K562 (cell line): Measurements from ENCODE around the gene C1orf167. TPM values are rescaled to one million over a fixed set of nuclear protein-coding genes. Genes with fewer than 3 reads are reported as not detected.

Experiments used
- ATF1 ChIP-seq, 2 experiments: fragments of 450-650 bp in 1 of 2; IDR thresholded peaks; 2 replicates each; pipeline ENCODE4 v1.6.1; 2016; ENCODE audit warnings: missing compliant biosample characterization in 1 of 2, missing genetic modification characterization in 1 of 2
- CEBPB ChIP-seq: fragments of 450-650 bp; IDR thresholded peaks from 2 replicates; pipeline ENCODE4 v1.6.1; 2016; ENCODE audit warnings: missing genetic modification characterization, missing compliant biosample characterization
- ETS2 ChIP-seq: IDR thresholded peaks from 2 replicates; pipeline ENCODE4 v1.6.1; 2016; ENCODE audit warnings: borderline replicate concordance, missing genetic modification characterization, mild to moderate bottlenecking, moderate library complexity, missing compliant biosample characterization; ENCODE audit not compliant: poor library complexity, severe bottlenecking
- FIP1L1 ChIP-seq: fragments of 200-400 bp; formaldehyde crosslinking; IDR thresholded peaks from 2 replicates; pipeline ENCODE4 v1.6.1; 2018; ENCODE audit warnings: mild to moderate bottlenecking, low read depth, low read length; ENCODE audit not compliant: poor library complexity, severe bottlenecking
- KDM2B ChIP-seq: fragments of 250-450 bp; sonication (Bioruptor Pico); IDR thresholded peaks from 2 replicates; pipeline ENCODE4 v1.8.0; 2021; ENCODE audit warnings: mild to moderate bottlenecking, moderate library complexity
- NELFE ChIP-seq: IDR thresholded peaks from 2 replicates; pipeline ENCODE4 v1.6.1; 2011; ENCODE audit warnings: mild to moderate bottlenecking; ENCODE audit not compliant: insufficient read depth, insufficient read length
- PRPF4 ChIP-seq: fragments of 200-400 bp; formaldehyde crosslinking; IDR thresholded peaks from one replicate; pipeline ENCODE4 v1.6.1; 2017; ENCODE audit warnings: low read length, low read depth, mild to moderate bottlenecking; ENCODE audit not compliant: insufficient read depth, poor library complexity, severe bottlenecking
- RHOXF2B ChIP-seq: fragments of 250-450 bp; sonication (Bioruptor Pico); conservative IDR thresholded peaks from 2 replicates; pipeline ENCODE4 v1.5.1; 2021
- SOX6 ChIP-seq: fragments of 450-650 bp; IDR thresholded peaks from 2 replicates; pipeline ENCODE4 v1.6.1; 2014; ENCODE audit warnings: mild to moderate bottlenecking
- STAT5A ChIP-seq: IDR thresholded peaks from 2 replicates; pipeline ENCODE4 v1.6.1; 2012; ENCODE audit warnings: low read length, inconsistent platforms, borderline replicate concordance
- TAF9B ChIP-seq: fragments of 450-650 bp; IDR thresholded peaks from 2 replicates; pipeline ENCODE4 v1.6.1; 2018; ENCODE audit warnings: mild to moderate bottlenecking; ENCODE audit not compliant: partially characterized antibody
- TBP ChIP-seq: optimal IDR thresholded peaks from 2 replicates; pipeline ENCODE3; 2011; ENCODE audit warnings: low read depth, low read length, improper control_type of control experiment
- ZBTB7A ChIP-seq: IDR thresholded peaks from 2 replicates; pipeline ENCODE4 v1.6.1; 2011; ENCODE audit warnings: low read depth, mild to moderate bottlenecking, low read length, moderate library complexity, borderline replicate concordance; ENCODE audit not compliant: control insufficient read depth
- ZKSCAN8 ChIP-seq: fragments of 200-800 bp; sonication (Bioruptor generic); IDR thresholded peaks from 2 replicates; pipeline ENCODE4 v1.6.1; 2016; ENCODE audit warnings: missing genetic modification characterization, missing compliant biosample characterization
- ZNF143 ChIP-seq: sonication (generic); formaldehyde crosslinking; IDR thresholded peaks from 2 replicates; pipeline ENCODE4 v1.9.0; 2022; ENCODE audit warnings: mild to moderate bottlenecking, missing genetic modification reagents
- ZNF175 ChIP-seq: fragments of 200-800 bp; sonication (Bioruptor generic); IDR thresholded peaks from 2 replicates; pipeline ENCODE4 v1.6.1; 2016; ENCODE audit warnings: low read depth, mild to moderate bottlenecking, missing genetic modification characterization, missing compliant biosample characterization
- ZNF263 ChIP-seq: sonication (generic); formaldehyde crosslinking; IDR thresholded peaks from 2 replicates; pipeline ENCODE4 v1.8.0; 2022; ENCODE audit warnings: mild to moderate bottlenecking, missing genetic modification reagents, borderline replicate concordance
- polyA plus RNA-seq, 8 experiments: library from polyadenylated mRNA; depleted of rRNA in 4 of 8; stranded (reverse) in 5 of 8; unstranded in 3 of 8; fragments of >200 nt; fragmentation: Nextera tagmentation in 2 of 8; fragmentation: Illumina TruSeq in 1 of 8; extraction: Ambion mirVana in 2 of 8; extraction: Trizol in 1 of 8; gene quantifications; 2 replicates each; pipeline versions ENCODE4 v1.2.1 to v1.2.3, GENCODE V29; 2011 to 2014; ENCODE audit warnings: inconsistent platforms in 1 of 8, missing spikeins in 1 of 8
- total RNA-seq, 7 experiments: library from RNA; depleted of rRNA in 6 of 7; stranded (reverse); fragments of >200 nt in 6 of 7; fragmentation: Illumina TruSeq in 2 of 7; extraction: Trizol in 2 of 7; gene quantifications; 2 replicates each; pipeline versions ENCODE4 v1.2.1 to v1.2.3, GENCODE V29; 2011 to 2021; ENCODE audit warnings: low replicate concordance in 1 of 7
- TF ChIP-seq, protein P1 (sequence below): fragments of 250-450 bp; sonication (Bioruptor Pico); IDR thresholded peaks from 2 replicates; pipeline ENCODE4 v1.8.0; 2021; ENCODE audit warnings: mild to moderate bottlenecking, moderate library complexity
- TF ChIP-seq, protein P2 (sequence below): sonication (generic); formaldehyde crosslinking; IDR thresholded peaks from 2 replicates; pipeline ENCODE4 v1.8.1; 2023; ENCODE audit warnings: mild to moderate bottlenecking, missing genetic modification reagents
- TF ChIP-seq, protein P3 (sequence below): sonication (generic); formaldehyde crosslinking; IDR thresholded peaks from 2 replicates; pipeline ENCODE4 v1.8.0; 2023; ENCODE audit warnings: mild to moderate bottlenecking, missing genetic modification reagents
- TF ChIP-seq, protein P4 (sequence below), 2 experiments: fragments of 250-450 bp in 1 of 2; fragments of 450-650 bp in 1 of 2; sonication (Bioruptor Pico) in 1 of 2; IDR thresholded peaks; 2 replicates each; pipeline versions ENCODE4 v1.6.1 to v1.8.0; 2016 to 2021; ENCODE audit warnings: mild to moderate bottlenecking in 2 of 2, moderate library complexity in 2 of 2, missing compliant biosample characterization in 1 of 2, missing genetic modification characterization in 1 of 2

Gene C1orf167
- total and polyA plus RNA-seq, 9 of the 15 experiments (the other 6 are each of a cell fraction or from before 2014, with no cell fraction given), result 0.22 to 0.86 (median 0.31) TPM; not detected in 2

DNA sequence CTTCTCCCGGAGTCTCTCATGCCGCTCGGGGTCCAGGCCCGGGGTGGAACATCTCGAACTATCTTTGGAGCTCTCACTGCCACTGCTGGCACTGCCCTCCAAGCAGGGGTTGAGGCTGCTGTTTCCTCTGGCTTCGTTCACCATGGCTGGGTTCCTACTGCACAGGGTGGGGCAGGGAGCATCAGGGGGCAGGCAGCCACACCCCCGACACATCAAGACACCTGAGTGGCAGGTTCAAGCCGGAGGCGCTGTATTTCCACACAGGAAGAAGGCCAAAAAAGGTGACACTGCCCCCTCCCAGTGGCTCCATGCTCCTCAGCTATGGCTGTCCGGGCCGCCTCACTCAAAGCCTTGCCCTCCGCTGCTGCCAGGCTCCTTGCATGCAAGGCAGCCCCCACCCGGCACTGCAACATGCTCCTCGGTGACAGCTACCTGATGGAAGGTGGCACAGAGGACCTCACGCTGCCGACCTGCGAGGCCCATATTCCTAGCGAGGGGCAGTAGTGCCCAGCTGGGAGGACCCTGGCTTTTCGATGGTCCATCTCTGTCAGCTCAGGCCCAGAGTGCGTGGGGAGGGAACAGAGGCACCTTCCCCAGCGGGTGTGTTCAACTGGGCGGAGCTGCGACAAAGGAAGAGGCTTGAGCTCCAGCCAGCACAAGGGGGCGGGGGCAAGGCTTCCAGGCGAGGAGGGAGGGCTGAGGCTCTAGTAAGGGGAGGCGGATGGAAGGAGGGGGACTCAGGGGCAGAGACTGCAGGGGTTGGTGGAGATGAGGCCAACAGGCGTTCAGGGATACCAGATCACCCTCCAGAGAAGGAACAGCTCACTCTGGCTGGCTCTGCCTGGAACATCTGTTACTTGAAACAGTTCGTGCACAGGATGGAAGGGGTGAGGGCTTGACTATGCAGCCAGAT, 41.2 kb downstream of the C1orf167 start (continued):
- TF ChIP-seq TBP (peak; percentile 88), KDM2B (CRISPR knock-in tag) (no peak), ZBTB7A (peak; percentile 76), RHOXF2B (CRISPR knock-in tag) (0 out of 2 replicates have a peak, but pooled peaks have one; percentile 37), FIP1L1 (peak; percentile 51), TAF9B (no peak), CEBPB (tag) (no peak), NELFE (no peak), ATF1 (CRISPR knock-in tag; IDR thresholded peaks at IDR 0.05) (no peak), ATF1 (tag; IDR thresholded peaks at IDR 0.05) (peak; percentile 29), SOX6 (peak; percentile 51), ZNF143 (CRISPR knock-in tag) (peak; percentile 52; the same call in 1 of the 2 replicates), ZNF175 (CRISPR knock-in tag) (no peak; the same call in 1 of the 2 replicates), PRPF4 (no peak), STAT5A (0 out of 2 replicates have a peak, but pooled peaks have one; percentile 15), ETS2 (tag) (no peak), ZKSCAN8 (no peak), ZNF263 (CRISPR knock-in tag) (0 out of 2 replicates have a peak, but pooled peaks have one; percentile 22)
- TF ChIP-seq, protein P1, sequence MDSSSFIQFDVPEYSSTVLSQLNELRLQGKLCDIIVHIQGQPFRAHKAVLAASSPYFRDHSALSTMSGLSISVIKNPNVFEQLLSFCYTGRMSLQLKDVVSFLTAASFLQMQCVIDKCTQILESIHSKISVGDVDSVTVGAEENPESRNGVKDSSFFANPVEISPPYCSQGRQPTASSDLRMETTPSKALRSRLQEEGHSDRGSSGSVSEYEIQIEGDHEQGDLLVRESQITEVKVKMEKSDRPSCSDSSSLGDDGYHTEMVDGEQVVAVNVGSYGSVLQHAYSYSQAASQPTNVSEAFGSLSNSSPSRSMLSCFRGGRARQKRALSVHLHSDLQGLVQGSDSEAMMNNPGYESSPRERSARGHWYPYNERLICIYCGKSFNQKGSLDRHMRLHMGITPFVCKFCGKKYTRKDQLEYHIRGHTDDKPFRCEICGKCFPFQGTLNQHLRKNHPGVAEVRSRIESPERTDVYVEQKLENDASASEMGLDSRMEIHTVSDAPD (CRISPR knock-in tag), result no peak
- TF ChIP-seq, protein P2, sequence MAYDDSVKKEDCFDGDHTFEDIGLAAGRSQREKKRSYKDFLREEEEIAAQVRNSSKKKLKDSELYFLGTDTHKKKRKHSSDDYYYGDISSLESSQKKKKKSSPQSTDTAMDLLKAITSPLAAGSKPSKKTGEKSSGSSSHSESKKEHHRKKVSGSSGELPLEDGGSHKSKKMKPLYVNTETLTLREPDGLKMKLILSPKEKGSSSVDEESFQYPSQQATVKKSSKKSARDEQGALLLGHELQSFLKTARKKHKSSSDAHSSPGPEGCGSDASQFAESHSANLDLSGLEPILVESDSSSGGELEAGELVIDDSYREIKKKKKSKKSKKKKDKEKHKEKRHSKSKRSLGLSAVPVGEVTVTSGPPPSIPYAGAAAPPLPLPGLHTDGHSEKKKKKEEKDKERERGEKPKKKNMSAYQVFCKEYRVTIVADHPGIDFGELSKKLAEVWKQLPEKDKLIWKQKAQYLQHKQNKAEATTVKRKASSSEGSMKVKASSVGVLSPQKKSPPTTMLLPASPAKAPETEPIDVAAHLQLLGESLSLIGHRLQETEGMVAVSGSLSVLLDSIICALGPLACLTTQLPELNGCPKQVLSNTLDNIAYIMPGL (CRISPR knock-in tag), result peak; percentile 7; the same call in 1 of the 2 replicates
- TF ChIP-seq, protein P3, sequence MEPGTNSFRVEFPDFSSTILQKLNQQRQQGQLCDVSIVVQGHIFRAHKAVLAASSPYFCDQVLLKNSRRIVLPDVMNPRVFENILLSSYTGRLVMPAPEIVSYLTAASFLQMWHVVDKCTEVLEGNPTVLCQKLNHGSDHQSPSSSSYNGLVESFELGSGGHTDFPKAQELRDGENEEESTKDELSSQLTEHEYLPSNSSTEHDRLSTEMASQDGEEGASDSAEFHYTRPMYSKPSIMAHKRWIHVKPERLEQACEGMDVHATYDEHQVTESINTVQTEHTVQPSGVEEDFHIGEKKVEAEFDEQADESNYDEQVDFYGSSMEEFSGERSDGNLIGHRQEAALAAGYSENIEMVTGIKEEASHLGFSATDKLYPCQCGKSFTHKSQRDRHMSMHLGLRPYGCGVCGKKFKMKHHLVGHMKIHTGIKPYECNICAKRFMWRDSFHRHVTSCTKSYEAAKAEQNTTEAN (CRISPR knock-in tag), result no peak
- TF ChIP-seq, protein P4, sequence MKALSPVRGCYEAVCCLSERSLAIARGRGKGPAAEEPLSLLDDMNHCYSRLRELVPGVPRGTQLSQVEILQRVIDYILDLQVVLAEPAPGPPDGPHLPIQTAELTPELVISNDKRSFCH (CRISPR knock-in tag; IDR thresholded peaks at IDR 0.05), result no peak
- TF ChIP-seq, protein P4 (tag; IDR thresholded peaks at IDR 0.05), result no peak
